ENCODE measurements around the gene CAMSAP1. TPM values are rescaled to one million over a fixed set of nuclear protein-coding genes. Genes with fewer than 3 reads are reported as not detected.

Gene CAMSAP1
- total RNA-seq, 1 donor from 2014 or later, result 31.1 TPM

DNA sequence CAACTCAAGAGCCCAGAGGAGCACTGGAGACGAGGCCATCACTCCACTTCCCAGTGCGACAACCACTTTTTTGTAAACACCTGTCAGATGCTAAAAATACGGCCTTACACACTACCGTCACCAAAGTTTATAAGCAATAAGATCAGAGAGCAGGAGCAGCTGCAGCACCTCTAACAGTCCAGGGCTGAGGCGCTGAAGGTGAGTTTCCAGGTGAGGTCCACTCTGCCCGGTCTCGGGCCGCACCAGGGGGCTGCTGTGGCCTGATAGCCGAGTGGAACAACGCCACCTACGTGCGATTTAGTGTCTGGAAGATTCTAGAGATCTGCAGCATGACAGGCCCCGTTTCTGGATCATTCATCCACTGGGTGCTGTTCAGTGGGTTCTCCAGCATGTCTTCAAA lies 25.8 kb upstream of the CAMSAP1 start:
- no peak for DNase-seq (ENCODE audit: low read depth)
- no peak overlapping the region for H3K4me3 ChIP-seq (ENCODE audit: low read depth, low read length)
- TF ChIP-seq, protein P1, sequence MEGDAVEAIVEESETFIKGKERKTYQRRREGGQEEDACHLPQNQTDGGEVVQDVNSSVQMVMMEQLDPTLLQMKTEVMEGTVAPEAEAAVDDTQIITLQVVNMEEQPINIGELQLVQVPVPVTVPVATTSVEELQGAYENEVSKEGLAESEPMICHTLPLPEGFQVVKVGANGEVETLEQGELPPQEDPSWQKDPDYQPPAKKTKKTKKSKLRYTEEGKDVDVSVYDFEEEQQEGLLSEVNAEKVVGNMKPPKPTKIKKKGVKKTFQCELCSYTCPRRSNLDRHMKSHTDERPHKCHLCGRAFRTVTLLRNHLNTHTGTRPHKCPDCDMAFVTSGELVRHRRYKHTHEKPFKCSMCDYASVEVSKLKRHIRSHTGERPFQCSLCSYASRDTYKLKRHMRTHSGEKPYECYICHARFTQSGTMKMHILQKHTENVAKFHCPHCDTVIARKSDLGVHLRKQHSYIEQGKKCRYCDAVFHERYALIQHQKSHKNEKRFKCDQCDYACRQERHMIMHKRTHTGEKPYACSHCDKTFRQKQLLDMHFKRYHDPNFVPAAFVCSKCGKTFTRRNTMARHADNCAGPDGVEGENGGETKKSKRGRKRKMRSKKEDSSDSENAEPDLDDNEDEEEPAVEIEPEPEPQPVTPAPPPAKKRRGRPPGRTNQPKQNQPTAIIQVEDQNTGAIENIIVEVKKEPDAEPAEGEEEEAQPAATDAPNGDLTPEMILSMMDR (conservative IDR thresholded peaks at IDR 0.05; ENCODE audit: low read depth, low read length), result no peak

DNA sequence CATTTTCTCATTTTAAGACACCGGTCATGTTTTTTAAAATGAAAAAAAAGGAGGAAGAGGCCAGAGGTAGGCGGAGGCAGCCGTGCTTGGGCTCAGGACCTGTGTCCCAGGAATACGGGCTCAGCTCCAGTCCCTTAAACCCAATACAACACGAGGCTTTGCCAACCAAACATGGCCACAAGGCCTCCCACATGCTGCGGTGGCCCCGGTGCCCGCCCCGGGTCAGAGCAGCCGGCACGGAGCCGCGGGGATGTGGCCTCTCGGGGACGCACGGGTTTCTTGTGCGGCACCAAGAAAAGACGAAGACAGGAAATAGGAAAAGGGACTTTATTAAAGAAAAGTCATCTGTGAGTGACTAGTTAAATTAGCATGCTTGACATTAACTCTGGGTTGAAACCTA lies 25.3 kb upstream of the CAMSAP1 start:
- TF ChIP-seq, protein P1 (conservative IDR thresholded peaks at IDR 0.05; ENCODE audit: low read depth, low read length), result no peak
- H3K4me3 ChIP-seq (ENCODE audit: low read depth, low read length), result no peak overlapping the region
- no peak for DNase-seq (ENCODE audit: low read depth)

DNA sequence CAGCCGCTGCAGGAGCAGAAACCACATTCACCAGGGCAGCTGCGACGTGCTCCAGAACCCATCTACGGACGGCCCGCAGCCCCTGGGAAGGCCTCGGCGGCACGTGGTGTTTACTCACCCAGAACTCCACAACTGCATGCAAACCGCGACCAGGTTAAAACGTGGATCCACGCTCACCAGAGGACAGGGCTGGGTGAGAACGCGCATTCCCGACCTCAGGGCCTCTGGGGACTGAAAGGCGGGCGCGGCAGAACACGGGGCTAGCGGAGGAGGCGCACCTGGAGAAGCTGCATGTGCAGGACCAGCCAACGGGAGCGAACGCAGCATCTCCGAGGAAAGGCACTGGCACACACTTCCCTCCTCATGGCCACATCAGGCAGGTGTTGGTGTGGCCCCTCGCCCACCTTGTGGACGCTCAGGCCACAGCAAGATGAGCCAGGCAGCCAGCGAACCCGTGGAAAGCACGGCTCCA lies 24.0 kb upstream of the CAMSAP1 start:
- TF ChIP-seq, protein P1 (conservative IDR thresholded peaks at IDR 0.05; ENCODE audit: low read depth, low read length), result no peak
- no peak for DNase-seq (ENCODE audit: low read depth)
- H3K4me3 ChIP-seq (ENCODE audit: low read depth, low read length), result no peak overlapping the region

DNA sequence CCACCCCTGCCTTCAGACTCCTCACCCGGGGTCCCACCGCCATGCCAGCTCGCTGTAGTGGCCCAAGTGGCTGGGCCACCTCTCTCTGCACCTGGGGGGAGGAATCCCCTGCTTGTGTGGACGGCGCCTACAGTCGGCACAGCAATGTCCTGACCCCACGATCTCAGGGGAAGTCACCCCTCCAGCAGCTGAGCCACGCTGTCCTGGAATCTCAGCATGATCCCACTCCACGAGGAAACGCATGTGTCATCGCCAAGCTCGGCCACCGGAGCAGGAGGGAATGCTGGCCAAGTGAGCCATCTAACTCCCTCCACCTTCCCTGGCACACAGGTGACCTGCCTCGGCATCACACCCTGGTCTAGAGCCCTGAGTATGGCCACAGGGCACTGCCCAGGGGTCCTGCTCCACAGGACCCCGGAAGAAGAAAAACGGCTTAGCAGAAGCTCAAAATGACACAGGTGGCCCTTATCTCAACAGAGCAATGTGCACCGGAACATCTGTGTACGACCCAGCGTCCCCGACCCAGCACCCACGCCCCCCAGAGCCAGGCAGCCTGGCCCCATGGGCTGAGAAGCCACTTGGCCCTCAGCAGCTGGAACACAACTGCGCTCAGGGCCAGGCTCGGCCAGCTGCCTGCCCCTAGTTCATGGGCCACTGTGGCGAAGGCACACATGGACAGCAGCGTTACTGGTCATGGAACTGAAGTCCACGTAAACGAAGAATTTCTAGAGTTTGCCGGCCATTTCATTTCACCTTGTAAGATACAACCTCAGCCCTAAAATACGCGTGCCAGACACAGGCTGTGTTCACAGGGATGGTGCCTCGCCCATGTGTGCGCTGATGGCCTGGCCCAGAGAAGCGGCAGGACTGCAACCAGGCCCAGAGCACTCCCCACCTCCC lies 23.4 kb upstream of the CAMSAP1 start:
- DNase-seq (ENCODE audit: low read depth), result no peak
- no peak overlapping the region for H3K4me3 ChIP-seq (ENCODE audit: low read depth, low read length)
- TF ChIP-seq, protein P1 (conservative IDR thresholded peaks at IDR 0.05; ENCODE audit: low read depth, low read length), result no peak

DNA sequence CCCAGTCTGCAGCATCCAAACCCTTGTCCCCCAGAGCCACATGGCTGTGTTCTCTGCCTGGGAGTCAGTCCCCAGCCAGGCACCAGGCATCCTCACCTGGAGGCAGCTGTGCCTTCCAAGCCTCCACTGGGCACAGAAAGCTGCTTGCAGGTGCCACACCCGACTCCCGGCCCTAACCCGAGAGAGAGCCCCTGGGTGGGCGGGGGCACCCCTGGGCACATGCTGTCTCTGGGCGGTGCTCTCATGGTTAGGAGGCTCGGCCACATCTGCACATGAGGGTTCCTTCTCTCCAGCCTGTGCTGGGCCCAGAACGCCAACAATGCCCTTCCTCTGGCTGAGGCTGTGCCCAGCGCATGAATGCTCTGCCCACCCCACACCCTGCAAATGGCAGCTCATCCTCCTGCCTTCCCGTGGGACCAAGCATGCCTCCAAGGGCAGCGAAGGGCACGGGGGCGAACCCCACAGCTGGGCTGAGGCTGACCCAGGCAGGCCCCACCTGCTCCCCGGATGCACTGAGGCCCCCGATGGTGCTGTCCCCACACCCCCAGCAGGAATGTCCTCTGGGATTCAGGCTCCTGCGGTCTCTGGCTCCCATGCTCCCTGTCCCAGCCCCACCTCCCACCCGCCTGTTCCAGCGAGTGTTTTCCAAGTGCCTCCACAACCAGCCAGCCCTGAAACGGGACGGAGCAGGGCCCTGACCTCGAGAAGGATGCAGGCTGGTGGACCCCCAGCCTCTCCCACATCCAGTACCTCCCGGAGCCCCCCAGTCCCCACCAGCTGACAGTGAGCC lies 22.5 kb upstream of the CAMSAP1 start:
- H3K4me3 ChIP-seq (ENCODE audit: low read depth, low read length), result no peak overlapping the region
- TF ChIP-seq, protein P1 (conservative IDR thresholded peaks at IDR 0.05; ENCODE audit: low read depth, low read length), result no peak
- DNase-seq (ENCODE audit: low read depth), result no peak

DNA sequence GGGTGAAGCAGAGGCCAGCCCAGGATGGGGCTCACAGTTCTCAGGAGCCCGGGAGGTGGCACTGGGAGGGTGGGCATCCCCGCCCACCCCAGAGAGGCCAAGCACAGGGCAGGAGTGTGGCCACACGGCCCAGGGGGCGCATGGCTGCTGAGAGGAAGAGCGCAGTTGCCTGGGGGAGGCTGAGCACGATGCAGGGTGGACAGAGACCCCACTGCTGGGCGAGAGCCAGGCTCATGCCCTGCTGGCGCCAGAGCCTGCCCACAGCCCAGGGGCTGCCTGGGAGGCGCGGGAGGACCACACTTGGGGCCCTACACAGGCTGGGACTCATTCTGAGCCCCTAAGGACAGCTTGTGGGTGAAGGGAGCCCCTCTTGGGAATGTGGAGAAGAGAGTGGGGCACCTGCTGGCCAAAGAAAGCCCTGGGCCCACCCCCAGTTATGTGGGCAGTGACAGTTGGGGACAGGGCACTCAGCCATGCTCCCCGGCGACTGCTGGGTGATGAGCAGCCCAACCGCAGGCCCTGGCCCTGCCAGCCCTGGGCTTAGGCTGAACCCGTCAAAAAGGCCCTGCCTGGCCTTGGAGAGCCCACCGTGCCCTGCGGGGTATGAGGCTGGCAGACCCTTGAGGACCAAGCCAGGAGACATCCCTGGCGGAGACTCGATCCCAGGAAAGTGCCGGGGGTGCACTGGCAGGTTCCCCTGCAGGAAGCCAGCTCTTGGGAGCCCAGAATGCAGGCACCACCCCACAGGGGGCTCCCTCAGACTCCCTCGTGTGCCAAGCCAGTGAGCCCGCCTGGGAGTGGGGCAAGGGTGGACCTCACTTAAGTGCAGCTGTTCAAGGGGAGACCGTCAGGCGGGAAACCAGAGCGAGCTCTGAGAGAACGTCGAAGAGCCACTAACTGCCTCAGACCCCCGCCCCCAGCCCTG lies 21.6 kb upstream of the CAMSAP1 start:
- no peak overlapping the region for H3K4me3 ChIP-seq (ENCODE audit: low read depth, low read length)
- DNase-seq (ENCODE audit: low read depth), result no peak
- TF ChIP-seq, protein P1 (conservative IDR thresholded peaks at IDR 0.05; ENCODE audit: low read depth, low read length), result no peak

All from epithelial cell of proximal tubule (primary cell).